ENCODE results near the gene RIMS4.

GRCh38 chr20:44851545-44851944, 41.2 kb upstream of the RIMS4 start:
- TF ChIP-seq CTCF (IDR thresholded peaks at IDR 0.05): no peak
- no peak for TF ChIP-seq POLR2A (IDR thresholded peaks at IDR 0.05)
